ENCODE measurements around the gene RCSD1.

The RCSD1 gene

DNA sequence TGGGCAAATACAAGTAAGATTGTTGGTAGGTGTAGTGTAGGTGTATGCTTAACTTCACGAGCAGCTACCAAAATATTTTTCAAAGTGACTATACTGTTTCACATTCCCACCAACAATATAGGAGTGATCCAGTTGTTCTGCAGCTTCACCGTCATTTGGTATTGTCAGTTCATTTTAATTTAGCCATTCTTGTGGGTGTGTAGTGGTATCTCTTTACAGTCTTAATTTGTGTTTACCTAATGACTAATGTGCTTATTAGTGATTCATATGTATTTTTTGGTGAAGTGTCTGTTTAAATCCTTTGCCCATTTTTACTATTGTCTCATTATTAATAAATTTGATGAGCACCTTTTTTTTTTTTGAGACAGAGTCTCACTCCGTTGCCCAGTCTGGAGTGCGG, 35.4 kb downstream of the RCSD1 start:
- DNase-seq (ENCODE audit: low read depth in 1 of 2, low spot score in 1 of 2), result no peak

DNA sequence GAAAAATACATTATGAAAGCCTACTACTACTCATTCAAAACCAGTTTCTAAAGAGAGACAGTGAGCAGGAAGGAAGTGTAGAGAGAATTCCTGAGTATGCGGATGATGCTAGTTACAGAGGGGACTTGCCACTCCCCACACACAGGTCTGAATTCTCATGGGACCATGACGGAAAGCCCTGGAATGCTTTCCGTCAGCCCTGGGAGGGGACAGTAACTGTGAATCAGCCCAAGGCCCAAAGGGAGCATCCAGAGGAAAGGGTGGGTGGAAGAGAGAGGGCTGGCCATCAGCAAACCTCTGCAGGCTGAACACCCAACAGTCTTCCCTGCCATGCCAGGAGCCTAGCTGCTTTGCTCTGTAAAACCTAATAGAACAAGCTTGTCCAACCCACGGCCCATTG, 36.4 kb downstream of the RCSD1 start:
- no peak for DNase-seq (ENCODE audit: low read depth in 1 of 2, low spot score in 1 of 2)

DNA sequence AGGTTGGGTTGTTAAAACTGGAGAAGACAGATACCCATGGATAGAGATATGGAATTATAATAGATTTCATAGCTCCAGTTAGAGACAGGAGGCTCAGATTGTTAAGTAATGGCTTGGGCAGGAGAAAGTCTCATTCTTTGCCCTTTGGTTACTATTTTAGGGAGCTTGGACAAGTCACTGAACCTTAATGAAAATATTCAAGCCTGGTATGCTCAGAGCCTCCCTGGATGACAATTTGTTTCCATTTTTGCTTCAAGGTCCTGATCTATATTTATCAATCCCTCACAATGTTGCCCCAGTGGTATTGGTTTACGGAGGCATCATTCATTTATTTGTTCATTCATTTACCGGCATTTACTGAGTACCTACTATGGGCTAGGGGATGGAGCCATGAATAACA, 37.5 kb downstream of the RCSD1 start:
- DNase-seq (ENCODE audit: low read depth in 1 of 2, low spot score in 1 of 2), result no peak

DNA sequence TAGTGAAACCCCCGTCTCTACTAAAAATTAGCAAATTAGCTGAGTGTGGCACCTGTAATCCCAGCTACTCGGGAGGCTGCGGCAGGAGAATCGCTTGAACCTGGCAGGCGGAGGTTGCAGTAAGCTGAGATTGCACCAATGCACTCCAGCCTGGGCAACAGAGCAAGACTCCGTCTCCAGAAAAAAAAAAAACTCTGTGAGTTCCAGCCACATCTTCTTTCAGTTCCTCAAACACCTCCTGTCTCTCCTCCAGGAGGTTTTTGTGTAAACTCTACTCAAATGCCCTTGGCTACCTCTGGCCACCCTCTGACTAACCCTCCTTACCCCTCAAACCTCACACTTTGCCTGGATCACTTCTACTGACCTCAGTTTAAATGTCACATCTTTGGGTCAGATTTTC, 38.1 kb downstream of the RCSD1 start:
- no peak for DNase-seq (ENCODE audit: low read depth in 1 of 2, low spot score in 1 of 2)

DNA sequence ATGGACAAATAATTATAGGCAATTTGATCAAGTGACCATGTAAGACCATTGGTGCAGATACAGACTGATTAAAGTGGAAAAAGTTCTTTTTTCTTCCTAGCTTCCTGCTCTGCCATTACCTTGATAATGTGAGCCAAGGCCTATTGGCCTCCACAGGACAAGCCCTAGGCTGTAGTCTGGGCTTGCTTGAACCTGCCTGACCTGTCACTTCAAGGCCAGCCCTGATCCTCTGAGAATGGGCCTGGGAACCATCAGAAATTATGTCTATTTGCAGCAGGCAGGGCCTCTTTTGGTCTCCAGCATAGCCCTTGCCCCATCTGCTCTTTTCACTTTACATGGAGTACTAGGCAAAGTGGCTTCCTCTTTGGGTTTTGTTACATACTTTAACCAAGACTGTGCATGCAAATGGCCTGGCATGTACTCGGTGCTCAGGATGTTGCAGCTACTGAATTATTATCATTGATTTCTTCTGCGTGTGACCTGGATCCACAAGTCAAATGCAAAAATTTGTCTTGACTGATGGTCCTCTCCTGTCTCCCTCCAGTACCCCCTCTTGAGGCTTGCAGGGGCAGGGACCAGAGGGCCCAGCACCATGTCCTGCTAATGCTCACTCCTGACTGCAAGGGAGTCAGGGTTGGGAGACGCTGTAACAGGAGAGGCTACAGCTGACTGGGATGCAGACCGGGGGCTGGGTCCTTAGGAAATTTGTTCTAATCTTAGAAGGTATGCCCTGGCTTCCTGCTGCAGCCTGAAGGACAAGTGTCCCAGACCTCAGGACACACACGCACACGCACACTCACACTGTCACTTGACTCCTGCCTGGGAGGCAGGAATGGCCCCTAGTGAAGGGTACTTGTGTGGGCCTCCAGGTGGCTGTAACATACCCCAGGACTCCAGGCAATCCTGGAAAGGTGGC, 39.4 kb downstream of the RCSD1 start:
- DNase-seq (ENCODE audit: low read depth in 1 of 2, low spot score in 1 of 2), result no peak

DNA sequence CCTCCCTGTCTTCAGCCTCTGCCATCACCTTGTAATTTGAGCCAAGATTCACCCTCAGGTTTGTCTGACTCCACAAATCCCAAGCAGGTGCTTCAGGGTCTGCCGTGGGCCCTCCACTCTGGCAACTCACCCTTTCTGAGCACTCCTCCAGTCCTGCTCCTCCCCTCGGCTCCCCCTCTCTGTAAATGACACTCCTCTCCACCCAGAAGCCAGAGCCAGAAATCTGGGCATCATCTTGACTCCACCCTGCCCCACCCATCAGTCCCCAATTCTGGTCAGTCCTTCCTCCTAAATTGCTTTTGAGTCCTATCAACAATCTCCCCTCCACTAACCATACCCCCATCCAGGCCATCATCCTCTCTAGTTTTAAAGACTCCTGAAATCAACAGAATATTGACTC, 40.5 kb downstream of the RCSD1 start:
- no peak for DNase-seq (ENCODE audit: low read depth in 1 of 2, low spot score in 1 of 2)

DNA sequence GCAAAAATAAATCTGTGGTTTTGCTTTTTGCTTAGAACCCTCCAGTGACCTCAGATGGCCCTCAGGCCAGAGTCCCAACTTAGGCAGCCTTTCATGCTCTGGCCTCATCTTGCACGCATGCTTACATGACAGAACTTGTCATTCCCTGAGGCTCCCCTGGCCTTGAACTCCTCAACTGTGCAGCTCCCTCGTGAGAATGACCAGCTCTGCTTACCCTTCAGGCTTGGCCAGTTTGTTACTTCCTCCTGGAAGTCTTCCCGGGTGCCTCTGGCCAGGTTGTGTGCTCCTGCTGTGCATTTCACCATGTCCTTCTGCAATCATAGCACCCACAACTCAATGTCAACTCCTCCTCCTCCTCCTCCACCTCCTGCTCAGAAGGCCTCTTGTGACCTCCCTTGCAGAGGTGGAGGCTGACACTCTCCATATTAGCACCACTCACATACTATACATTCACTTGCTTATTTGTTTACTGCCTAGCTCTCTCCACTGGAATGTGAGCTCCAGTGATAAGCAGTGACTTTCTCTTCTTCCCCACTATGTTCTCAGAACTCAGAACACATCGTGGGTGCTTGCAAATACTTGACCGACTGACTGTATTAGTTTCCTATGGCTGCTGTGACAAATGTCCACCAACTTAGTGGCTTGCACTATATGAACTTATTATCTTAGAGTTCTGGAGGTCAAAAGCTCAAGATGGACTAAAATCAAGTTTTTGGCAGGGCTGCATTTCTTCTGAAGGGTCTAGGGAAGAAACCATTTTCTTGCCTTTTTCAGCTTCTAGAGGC, 41.9 kb downstream of the RCSD1 start:
- DNase-seq (ENCODE audit: low read depth in 1 of 2, low spot score in 1 of 2), result no peak

DNA sequence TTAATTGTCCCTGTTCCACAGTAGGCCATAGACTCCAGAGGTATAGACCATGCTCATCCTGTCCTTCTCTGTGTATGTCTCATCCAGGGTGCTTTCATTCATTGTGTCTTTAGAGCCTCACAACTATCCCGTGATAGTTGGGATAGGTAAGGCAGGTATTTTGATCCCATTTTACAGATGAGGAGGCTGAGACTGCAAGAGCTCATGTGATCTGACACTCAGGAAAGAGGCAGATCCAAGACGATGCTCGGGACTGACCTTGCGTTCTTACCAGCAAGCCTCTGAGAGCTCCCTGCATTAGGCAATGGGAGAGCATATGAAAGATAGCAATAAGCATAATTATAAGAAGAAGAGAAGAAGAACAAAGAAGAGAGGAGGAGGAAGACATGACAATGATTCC, 42.8 kb downstream of the RCSD1 start:
- DNase-seq (ENCODE audit: low read depth in 1 of 2, low spot score in 1 of 2), result no peak

DNA sequence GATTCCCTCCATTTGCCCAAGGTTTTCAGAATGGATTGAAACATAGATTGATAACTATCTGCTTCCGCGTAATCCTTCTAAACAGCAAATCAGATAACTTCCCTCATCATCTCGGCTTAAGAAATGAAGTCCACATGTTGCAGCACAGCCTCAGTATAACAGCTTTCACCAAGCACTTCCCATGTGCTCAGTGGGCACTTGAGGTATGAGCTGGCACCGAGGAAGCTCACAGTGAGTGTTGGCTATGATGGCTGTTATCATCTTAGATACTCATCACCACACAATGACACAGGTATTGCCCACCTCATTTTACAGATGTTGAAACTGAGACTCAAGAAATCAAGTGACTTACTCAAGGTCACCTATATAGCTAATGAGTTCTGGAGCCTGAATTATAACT, 43.2 kb downstream of the RCSD1 start:
- no peak for DNase-seq (ENCODE audit: low read depth in 1 of 2, low spot score in 1 of 2)

DNA sequence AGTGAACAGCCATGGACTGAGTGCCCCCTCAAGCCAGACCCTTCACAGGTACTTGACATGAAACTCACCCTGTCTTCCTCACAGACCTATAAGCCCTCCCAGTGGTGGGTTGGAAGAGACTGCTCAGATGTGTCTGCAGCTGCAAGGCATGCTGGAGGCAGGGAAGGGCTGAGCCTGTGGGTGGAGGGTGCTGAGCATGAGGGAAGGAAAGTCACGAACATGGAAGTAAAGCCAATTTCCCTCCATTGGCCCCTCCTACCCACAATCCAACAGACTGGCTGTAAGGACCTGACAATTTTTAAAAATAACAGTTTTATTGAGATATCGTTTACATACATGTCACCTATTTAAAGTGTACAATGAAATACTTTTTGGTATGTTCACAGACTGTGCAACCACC, 44.1 kb downstream of the RCSD1 start:
- no peak for DNase-seq (ENCODE audit: low read depth in 1 of 2, low spot score in 1 of 2)

DNA sequence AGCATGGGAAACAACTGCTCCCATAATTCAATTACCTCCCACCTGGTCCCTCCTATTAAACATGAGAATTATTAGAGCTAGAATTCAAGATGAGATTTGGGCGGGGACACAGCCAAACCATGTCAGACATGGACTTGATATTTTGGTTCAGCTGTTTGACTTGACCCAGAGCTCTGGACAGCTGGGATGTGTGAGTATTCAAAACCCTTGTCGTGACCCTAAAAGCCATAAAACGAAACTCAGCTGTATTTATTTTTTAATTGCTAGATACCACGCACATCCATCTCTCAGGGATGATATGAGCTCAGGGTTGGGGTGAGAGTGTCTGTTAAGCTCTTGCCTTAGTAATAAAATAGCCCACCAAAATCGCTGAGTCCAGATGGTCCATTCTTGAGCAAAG, 45.4 kb downstream of the RCSD1 start:
- DNase-seq (ENCODE audit: low read depth in 1 of 2, low spot score in 1 of 2), result no peak

DNA sequence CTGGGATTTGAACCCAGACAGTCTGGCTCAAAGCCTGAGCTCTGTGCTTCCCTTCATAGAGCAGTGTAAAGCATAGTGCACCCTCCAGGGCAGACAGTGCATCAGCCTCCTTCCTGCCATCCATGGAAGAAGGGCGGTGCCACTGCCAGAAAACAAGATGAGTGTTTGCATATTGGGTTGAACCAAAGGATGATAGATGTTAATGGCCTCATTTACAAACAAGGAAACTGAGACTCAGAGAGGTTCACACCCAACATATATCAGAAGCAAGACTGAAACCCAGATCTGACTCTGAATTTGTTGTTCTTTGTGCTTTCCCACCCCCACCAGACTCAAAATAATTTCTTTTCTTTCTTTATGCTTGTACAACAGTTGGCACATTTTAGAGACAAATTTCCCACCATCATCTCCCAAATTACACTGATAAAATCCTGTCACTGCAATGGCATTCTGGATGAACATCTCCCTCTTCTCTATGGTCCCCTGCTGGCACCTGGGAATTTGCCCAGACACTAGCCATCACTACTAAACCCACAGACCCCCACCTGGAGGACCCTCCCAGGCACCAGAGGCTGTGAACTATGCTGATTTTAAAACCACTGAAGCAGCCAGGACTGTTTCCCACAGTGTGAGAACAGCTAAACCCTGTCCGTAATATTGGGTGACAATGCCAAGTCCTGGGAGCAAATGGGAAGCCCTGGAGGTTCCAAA, 46.3 kb downstream of the RCSD1 start:
- no peak for DNase-seq (ENCODE audit: low read depth in 1 of 2, low spot score in 1 of 2)

DNA sequence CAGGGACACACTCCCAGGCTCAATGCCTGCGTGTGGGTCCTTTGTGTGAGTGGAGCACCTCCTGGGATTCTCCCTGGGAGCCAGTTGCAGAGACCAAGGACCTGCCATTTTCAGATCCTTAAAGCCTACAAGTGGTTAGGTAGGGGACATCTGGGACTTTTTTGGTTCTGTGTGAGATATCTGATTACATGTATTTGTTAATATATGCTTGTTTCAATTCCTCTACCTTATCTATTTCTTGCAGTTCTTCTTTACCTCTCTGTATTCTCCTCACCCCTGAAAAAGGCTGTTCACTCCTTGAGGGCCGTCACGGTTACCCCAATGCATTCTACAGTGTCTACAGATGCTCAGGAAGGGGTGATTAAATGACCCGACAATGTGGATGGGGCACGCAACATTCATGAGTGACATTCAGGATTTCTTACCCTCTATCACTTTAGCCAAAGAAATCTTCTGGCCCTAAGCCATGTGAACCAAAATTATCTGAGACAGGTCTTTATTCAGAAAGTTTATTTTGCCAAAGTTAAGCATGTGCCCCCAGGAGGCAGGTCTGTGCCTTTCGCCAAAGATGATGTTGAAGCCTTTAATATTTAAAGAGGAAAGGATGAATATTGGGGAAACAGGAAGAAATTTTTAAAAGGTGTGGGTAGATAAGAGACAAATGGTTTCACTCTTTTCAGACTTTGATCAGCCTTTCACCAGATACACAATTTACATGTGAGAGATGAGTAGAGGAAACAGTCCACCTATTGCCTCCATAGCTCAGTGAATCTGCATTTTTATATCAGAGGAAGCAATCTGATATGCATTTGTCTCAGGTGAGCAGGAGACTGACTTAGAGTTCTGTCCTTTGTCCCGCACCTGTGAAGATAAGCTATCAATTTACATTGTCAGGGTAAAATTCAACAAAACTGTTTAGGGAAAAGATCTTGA, 47.1 kb downstream of the RCSD1 start:
- no peak for DNase-seq (ENCODE audit: low read depth in 1 of 2, low spot score in 1 of 2)

DNA sequence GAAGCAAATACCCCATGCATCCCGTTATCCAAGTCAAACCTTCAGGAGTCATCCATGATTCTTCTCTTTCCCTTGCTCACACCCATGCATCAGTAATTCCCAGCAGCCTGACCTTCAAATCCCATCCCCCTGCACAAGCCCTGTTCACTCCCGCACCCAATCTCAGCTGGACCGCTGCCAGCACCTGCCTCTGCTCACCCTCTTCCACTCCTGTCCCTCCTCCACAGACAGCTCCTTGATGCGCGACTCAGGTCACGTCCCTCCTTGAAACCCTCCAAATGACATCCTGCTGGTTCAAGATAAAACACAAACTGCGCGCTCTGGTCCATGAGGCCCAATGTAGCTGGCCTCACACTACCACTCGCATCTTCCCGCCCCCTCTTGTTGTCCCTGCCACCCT, 48.4 kb downstream of the RCSD1 start:
- DNase-seq (ENCODE audit: low read depth in 1 of 2, low spot score in 1 of 2), result no peak

DNA sequence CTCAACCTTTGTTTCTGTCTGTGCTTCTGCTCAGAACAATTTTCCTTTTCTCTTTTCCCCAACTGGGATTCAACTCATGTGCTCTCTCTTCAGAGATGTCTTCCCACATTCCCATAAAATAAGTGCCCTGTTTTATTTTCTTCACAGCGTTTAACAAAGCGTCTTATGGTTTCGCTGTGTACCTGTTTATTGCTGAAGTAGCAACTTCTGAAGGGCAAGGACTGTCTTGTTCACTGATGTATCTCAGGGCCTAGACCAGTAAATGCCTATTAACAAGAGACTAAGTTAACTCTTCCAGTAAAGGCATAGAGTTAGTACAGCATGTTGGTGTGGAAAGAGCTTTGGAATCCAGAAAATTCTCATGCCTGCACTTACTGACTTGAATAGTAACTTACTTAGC, 48.8 kb downstream of the RCSD1 start:
- DNase-seq (ENCODE audit: low read depth in 1 of 2, low spot score in 1 of 2), result no peak

DNA sequence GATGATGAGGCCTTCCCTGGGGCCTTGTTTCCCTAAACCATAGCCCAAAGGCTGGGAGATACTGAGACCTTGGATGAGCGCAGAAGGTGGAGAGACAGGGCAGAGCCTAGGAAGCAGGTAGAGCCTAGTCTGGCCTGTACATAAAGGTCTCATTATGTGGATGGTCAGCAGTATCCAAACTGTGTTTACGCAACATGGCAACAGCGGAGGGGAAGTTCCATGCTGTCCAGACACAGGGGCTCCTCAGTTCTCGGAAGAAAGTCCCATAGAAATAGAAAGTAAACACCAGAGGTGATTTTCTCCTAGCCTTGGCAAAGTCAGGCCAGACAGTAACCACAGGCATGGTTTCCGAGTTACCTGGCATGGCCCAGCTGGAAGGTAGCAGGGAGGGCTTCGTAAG, 49.7 kb downstream of the RCSD1 start:
- DNase-seq (ENCODE audit: low read depth in 1 of 2, low spot score in 1 of 2), result no peak

DNA sequence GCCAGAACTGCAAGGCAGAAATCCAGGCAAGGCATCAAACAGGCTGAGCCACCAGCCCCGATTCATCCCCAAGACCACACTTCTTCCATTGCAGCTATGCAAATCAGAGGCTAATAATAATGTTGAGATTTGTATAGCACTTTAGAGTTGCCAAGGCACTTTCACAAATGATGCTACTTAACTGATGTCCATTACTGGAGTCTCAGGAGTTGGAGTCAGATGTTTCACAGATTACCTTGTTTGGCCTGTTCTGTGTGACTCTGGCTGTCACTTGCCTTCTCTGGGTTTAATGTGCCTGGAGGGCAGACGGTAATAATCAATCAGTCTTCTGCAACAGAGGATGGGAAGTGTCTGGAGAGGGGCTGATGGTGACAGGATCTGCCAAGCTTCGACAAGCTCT, 51.0 kb downstream of the RCSD1 start:
- no peak for DNase-seq (ENCODE audit: low read depth in 1 of 2, low spot score in 1 of 2)

DNA sequence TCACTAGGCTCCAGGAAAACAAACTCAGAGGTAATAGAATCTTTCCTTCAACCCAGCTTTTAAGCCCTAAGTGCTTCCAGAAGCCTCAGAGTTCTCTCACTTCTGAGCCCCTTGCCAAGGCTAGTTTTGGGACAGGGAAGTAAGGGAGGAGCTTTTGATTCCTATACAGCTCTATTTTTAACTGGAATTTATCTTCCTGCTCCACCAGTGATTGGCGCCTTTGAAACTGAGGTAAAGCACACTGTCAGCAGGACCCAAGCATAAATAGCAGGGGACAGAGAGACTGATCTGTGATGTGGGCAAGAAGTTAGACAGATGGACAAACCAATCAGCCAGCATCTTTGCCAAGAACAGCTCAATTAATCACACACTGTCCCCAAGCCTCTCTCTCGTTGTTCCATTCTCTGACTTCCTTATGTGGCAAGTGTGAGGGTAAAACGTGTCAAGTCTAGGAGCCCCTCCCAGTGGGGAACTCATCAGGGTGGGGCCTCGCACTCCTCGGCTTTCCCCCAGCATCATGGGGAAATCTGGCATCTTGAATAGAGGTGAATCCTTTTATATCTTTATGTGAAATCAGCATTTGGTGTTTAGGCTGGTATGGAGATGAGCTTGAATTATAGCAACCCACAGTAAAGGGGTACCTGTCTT, 51.5 kb downstream of the RCSD1 start:
- DNase-seq (ENCODE audit: low read depth in 1 of 2, low spot score in 1 of 2), result no peak

DNA sequence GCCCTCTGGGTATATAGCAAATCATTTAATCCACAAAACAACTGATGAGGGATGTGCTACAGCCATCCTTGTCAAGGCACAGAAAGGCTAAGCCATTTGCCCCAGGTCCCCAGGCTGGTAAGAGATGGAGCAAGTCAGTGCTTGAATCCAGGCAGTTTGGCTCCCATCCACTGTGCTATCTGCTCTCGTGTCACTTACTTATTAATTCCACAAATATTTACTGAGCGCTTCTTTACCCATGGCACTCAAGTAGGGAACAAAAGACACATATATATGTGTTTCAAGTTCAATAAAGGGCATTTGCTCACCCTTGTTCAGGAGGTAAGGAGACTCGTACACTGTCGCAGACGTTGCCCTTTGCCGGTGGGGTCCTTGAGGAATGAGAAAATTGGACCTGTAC, 53.2 kb downstream of the RCSD1 start:
- no peak for DNase-seq (ENCODE audit: low read depth in 1 of 2, low spot score in 1 of 2)

Measured in activated T-helper 1 cell treated with anti-CD3 and anti-CD28 coated beads, Interleukin-2, amount 50 U/mL, for 16 hours (primary cell).